Skeletal muscle satellite cell (primary cell): ENCODE measurements around the gene TIMM44.
A peak's percentile ranks its signal among the peaks of the same experiment; 100 is the strongest.
"Not testable (repeated sequence)": the region's sequence is repeated elsewhere in the genome, so short reads cannot be mapped to it uniquely, and the experiment has no call there.

Experiments
- H3K27me3 ChIP-seq: 2 replicates; pipeline ENCODE4 v1.7.0; 2013; ENCODE audit warnings: low read length; ENCODE audit not compliant: control insufficient read depth, insufficient read depth
- H3K36me3 ChIP-seq: 2 replicates; pipeline ENCODE4 v1.7.0; 2013; ENCODE audit warnings: mild to moderate bottlenecking, control low read depth, low read length; ENCODE audit not compliant: insufficient read depth
- H3K4me1 ChIP-seq: 2 replicates; pipeline ENCODE4 v1.7.0; 2013; ENCODE audit warnings: low read length; ENCODE audit not compliant: control insufficient read depth, insufficient read depth
- H3K4me2 ChIP-seq: 2 replicates; pipeline ENCODE4 v1.7.0; 2013; ENCODE audit warnings: mild to moderate bottlenecking, low read length
- H3K4me3 ChIP-seq: 2 replicates; pipeline ENCODE4 v1.7.0; 2013; ENCODE audit warnings: low read length
- H3K9ac ChIP-seq: 2 replicates; pipeline ENCODE4 v1.7.0; 2013; ENCODE audit warnings: mild to moderate bottlenecking, low read depth, low read length, moderate library complexity
- H3K9me3 ChIP-seq: replicated peaks from 2 replicates; pipeline ENCODE4 v1.7.0; 2013; ENCODE audit warnings: mild to moderate bottlenecking, control low read depth, low read length

The TIMM44 gene

GRCh38 chr19:7921302-7921966 is 22.0 kb downstream of the TIMM44 start:
- Histone ChIP-seq H3K27me3 (peaks cover 6% of the 10 kb centered on the region), H3K4me3 (peak overlapping the region; percentile 76), H3K4me2 (peak overlapping the region; percentile 93), H3K9me3 (no peaks in the 10 kb centered on the region), H3K36me3 (peaks cover 18% of the 10 kb centered on the region), H3K9ac (peak overlapping the region; percentile 86), H3K4me1 (peaks cover 44% of the 10 kb centered on the region)

- Histone ChIP-seq H3K9me3 (no peaks in the 10 kb centered on the region), H3K27me3 (peaks cover 11% of the 10 kb centered on the region), H3K36me3 (peaks cover 18% of the 10 kb centered on the region), H3K4me1 (peaks cover 48% of the 10 kb centered on the region), H3K4me3 (peak overlapping the region; percentile 97), H3K9ac (peak overlapping the region; percentile 86), H3K4me2 (peak overlapping the region; percentile 93)
These were observed 22.8 kb downstream of the TIMM44 start for GRCh38 chr19:7920519-7921301.

GRCh38 chr19:7919610-7920518 is 23.6 kb downstream of the TIMM44 start, which contains the start of gene SNAPC2:
SNAPC2 (plus strand) TSS chr19:7920338; CDS start chr19:7920367, 29 bp downstream.
- H3K9ac ChIP-seq: peak within 1 kb of the TSS; percentile 86
- peaks cover 47% of the 10 kb centered on the region for H3K4me1 ChIP-seq
- peak within 1 kb of the TSS; percentile 97 for H3K4me3 ChIP-seq
- peaks cover 18% of the 10 kb centered on the region for H3K36me3 ChIP-seq
- H3K4me2 ChIP-seq: peak within 1 kb of the TSS; percentile 93
- peaks cover 17% of the 10 kb centered on the region for H3K27me3 ChIP-seq
- no peaks in the 10 kb centered on the region for H3K9me3 ChIP-seq

- Histone ChIP-seq H3K4me1 (peaks cover 47% of the 10 kb centered on the region), H3K27me3 (peaks cover 17% of the 10 kb centered on the region), H3K9ac (no peak overlapping the region), H3K4me2 (peak overlapping the region; percentile 93), H3K9me3 (no peaks in the 10 kb centered on the region), H3K4me3 (no peak overlapping the region), H3K36me3 (peaks cover 18% of the 10 kb centered on the region)
These were observed 24.6 kb downstream of the TIMM44 start for GRCh38 chr19:7918615-7919421.

- Histone ChIP-seq H3K4me1 (peaks cover 47% of the 10 kb centered on the region), H3K4me3 (peak overlapping the region; percentile 64), H3K9ac (peak overlapping the region; percentile 63), H3K4me2 (peak overlapping the region; percentile 80), H3K36me3 (peaks cover 14% of the 10 kb centered on the region), H3K27me3 (peaks cover 17% of the 10 kb centered on the region)
- H3K9me3 ChIP-seq: not testable (repeated sequence)
These were observed 25.3 kb downstream of the TIMM44 start for GRCh38 chr19:7918062-7918614.

GRCh38 chr19:7917267-7918061 is 26.0 kb downstream of the TIMM44 start:
- H3K4me1 ChIP-seq: peaks cover 47% of the 10 kb centered on the region

GRCh38 chr19:7916955-7917266 is 26.6 kb downstream of the TIMM44 start:
- H3K9me3 ChIP-seq: no peaks in the 10 kb centered on the region
- peak overlapping the region; percentile 14 for H3K9ac ChIP-seq

More at GRCh38 chr19:7917267-7918061, 26.0 kb downstream of the TIMM44 start:
- Histone ChIP-seq H3K9me3 (no peaks in the 10 kb centered on the region), H3K4me2 (peak overlapping the region; percentile 80), H3K4me3 (peak overlapping the region; percentile 64), H3K36me3 (peaks cover 11% of the 10 kb centered on the region), H3K9ac (peak overlapping the region; percentile 63), H3K27me3 (peaks cover 17% of the 10 kb centered on the region)

GRCh38 chr19:7916103-7916954 is 27.1 kb downstream of the TIMM44 start:
- H3K4me1 ChIP-seq: peaks cover 37% of the 10 kb centered on the region
- peak overlapping the region; percentile 14 for H3K9ac ChIP-seq
- peak overlapping the region; percentile 64 for H3K4me3 ChIP-seq
- H3K36me3 ChIP-seq: peaks cover 10% of the 10 kb centered on the region
- no peaks in the 10 kb centered on the region for H3K9me3 ChIP-seq
- peaks cover 17% of the 10 kb centered on the region for H3K27me3 ChIP-seq
- H3K4me2 ChIP-seq: peak overlapping the region; percentile 80

More at GRCh38 chr19:7916955-7917266, 26.6 kb downstream of the TIMM44 start:
- Histone ChIP-seq H3K4me1 (peaks cover 42% of the 10 kb centered on the region), H3K4me3 (peak overlapping the region; percentile 64), H3K4me2 (peak overlapping the region; percentile 80), H3K27me3 (peaks cover 17% of the 10 kb centered on the region), H3K36me3 (peaks cover 6% of the 10 kb centered on the region)

- peak overlapping the region; percentile 14 for H3K9ac ChIP-seq
- peak overlapping the region; percentile 64 for H3K4me3 ChIP-seq
- H3K4me1 ChIP-seq: peaks cover 32% of the 10 kb centered on the region
- peaks cover 17% of the 10 kb centered on the region for H3K27me3 ChIP-seq
- peak overlapping the region; percentile 80 for H3K4me2 ChIP-seq
- peaks cover 16% of the 10 kb centered on the region for H3K36me3 ChIP-seq
- H3K9me3 ChIP-seq: no peaks in the 10 kb centered on the region
These were observed 28.0 kb downstream of the TIMM44 start for GRCh38 chr19:7915250-7916102.
